ENCODE data around the gene LIMK1.

LIMK1 gene

GRCh38 chr7:74056096-74056915 is 27.3 kb upstream of the LIMK1 start:
- DNase-seq = no peak

DNA sequence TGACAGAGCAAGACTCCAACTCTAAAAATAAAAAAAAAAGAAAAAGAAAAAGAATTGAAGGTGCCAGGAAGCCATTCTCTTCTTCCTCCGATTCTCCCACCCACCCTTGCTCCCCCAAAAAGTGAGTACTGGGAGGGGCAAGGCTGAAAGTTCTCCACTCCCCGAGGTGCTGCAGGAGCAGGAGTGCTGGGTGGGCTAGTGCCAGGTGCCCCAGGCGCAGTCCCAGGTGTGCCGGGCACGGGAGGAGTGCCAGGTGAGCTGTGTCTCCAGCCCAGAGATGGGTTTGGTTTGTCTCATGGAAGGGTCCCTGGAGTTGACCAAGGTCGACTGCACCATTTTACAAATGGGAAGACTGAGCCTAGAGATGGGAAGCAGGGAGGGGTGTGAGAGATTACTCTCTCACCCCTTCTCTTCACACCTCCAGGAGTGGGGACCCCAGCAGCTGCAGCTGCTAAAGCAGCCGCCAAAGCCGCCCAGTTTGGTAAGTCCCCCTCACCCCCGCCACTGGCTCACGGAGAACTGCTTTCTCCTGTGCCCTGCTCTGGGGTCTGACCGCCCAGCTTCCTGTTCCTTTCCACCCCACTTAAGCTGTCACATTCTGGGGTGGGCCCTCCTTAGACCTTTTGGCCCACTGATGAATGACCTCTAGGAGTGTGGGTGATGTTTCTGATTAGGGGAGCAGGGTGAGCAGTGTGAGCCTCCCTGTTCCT is 26.2 kb upstream of the LIMK1 start:
- DNase-seq = no peak

- DNase-seq = no peak
Measured at GRCh38 chr7:74057987-74058386, 25.6 kb upstream of the LIMK1 start.

- DNase-seq = no peak
Measured at GRCh38 chr7:74058486-74058885, 25.1 kb upstream of the LIMK1 start.

DNA sequence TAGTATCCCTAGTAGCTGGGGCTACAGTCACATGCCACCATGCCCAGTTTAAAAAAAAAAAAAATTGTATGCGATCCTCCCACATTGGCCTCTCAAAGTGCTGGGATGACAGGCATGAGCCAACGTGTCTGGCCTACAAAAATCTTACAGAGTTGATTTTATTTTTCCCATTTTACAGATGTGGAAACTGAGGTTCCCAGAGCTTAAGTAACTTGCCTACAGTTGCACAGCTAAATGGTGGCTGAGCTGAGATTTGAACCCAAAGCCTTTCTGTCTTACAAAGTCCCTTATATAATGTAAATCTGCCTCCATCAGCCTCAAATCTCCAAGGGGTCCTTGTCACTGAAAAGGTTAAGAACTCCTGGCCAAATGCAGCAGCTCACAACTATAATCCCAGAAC is 24.6 kb upstream of the LIMK1 start:
- DNase-seq = no peak

DNA sequence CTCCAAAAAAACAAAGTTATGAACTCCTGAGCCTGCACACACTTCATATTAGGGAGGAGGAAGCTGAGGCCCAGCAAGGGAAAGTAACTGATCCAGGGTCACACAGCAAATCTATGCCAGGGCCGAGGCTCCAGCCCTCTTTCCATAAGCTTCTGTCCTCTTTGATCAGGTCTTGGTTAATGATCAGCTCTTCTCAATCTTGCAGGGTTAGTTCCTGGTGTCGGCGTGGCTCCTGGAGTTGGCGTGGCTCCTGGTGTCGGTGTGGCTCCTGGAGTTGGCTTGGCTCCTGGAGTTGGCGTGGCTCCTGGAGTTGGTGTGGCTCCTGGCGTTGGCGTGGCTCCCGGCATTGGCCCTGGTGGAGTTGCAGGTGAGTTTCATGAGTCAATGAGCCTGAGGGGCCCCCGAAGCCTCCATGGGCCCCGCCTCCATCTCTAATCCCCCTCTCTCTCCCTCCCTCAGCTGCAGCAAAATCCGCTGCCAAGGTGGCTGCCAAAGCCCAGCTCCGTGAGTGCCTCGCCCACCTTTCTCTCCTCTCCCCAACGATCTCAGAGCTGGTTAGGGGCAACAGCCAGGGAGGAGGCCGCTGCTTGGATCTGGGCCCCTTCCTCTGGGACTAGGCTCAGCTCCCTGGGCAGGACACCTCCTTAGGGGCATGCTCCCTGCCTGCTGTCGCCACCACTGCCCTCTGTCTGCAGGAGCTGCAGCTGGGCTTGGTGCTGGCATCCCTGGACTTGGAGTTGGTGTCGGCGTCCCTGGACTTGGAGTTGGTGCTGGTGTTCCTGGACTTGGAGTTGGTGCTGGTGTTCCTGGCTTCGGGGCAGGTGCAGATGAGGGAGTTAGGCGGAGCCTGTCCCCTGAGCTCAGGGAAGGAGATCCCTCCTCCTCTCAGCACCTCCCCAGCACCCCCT is 23.7 kb upstream of the LIMK1 start:
- DNase-seq = no peak

DNA sequence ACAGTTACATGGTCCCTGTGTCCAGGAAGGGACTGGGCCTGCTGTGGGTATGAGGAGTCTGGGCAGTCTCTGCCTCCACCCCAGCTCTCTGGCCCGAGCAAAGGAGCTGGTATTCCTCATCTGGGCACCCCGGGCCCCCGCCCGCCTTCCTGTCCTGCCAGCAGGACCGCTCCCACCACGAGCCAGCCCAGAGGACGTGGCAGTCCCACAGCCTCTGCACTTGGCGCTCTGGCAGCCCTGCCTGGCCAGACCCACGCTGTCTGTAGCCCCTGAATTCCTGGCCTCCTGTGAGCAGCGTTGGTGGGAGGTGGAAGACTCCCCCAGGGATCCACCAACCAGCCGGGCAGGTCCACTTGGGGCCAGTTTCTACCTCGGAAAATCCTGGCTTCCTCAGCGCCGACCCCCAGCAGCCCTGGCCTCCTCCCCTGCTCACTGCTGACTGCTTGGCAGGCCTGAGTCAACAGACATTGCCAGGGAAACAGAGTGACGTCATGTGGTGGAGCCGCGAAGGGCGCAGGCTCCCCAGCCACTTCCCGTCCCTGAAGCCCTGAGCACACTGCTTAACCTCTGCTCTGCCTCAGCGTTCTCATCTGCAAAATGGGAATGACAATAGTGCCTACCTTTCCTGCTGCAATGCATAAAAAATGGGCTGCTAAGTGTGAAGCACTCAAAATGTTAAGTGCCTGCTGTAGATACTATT is 21.6 kb upstream of the LIMK1 start:
- peak; percentile 71 to 80 for DNase-seq

- no peak for DNase-seq
Measured at GRCh38 chr7:74063223-74063641, 20.4 kb upstream of the LIMK1 start.

- no peak for DNase-seq
Measured at GRCh38 chr7:74063646-74064045, 20.0 kb upstream of the LIMK1 start.

- no peak for DNase-seq
Measured at GRCh38 chr7:74064696-74065095, 18.9 kb upstream of the LIMK1 start.

GRCh38 chr7:74066626-74067025 is 17.0 kb upstream of the LIMK1 start:
- DNase-seq = no peak

DNA sequence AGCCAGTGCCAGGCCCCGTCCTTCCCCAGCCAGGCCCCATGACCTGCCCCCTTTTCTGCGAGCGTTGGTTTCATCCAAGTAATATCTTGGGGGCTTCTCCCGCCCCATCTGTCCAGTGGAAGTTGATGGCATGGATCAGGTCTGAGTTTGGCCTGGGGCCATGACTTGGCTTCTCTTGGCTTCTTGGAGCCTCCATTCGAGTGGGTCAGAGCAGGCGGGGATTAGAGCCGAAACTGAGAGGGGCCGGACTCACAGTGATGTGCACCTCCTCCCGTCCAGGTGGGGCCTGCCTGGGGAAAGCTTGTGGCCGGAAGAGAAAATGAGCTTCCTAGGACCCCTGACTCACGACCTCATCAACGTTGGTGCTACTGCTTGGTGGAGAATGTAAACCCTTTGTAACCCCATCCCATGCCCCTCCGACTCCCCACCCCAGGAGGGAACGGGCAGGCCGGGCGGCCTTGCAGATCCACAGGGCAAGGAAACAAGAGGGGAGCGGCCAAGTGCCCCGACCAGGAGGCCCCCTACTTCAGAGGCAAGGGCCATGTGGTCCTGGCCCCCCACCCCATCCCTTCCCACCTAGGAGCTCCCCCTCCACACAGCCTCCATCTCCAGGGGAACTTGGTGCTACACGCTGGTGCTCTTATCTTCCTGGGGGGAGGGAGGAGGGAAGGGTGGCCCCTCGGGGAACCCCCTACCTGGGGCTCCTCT is 15.1 kb upstream of the LIMK1 start:
- DNase-seq = no peak

DNA sequence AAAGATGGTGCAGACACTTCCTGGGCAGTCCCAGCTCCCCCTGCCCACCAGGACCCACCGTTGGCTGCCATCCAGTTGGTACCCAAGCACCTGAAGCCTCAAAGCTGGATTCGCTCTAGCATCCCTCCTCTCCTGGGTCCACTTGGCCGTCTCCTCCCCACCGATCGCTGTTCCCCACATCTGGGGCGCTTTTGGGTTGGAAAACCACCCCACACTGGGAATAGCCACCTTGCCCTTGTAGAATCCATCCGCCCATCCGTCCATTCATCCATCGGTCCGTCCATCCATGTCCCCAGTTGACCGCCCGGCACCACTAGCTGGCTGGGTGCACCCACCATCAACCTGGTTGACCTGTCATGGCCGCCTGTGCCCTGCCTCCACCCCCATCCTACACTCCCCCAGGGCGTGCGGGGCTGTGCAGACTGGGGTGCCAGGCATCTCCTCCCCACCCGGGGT is 14.5 kb upstream of the LIMK1 start:
- DNase-seq = no peak

- DNase-seq = no peak
Measured at GRCh38 chr7:74069790-74070618, 13.6 kb upstream of the LIMK1 start.

- DNase-seq = no peak
Measured at GRCh38 chr7:74070619-74070921, 13.0 kb upstream of the LIMK1 start.

- DNase-seq = no peak
Measured at GRCh38 chr7:74071121-74071520, 12.5 kb upstream of the LIMK1 start.

DNA sequence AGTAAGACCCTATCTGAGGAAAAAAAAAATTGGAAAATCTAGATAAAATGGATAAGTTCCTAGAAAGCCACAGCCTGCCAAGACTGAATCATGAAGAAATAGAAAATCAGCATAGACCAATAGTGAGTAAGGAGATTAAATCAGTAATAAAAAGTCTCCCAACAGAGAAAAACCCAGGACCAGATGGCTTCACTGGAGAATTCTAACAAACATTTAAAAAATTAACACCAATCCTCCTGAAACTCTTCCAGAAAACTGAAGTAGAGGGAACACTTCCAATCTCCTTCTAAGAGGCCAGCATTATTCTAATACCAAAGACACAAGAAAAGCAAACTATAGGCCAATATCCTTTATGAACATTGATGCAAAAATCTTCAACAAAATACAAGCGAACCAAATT is 8.8 kb upstream of the LIMK1 start:
- no peak for DNase-seq

DNA sequence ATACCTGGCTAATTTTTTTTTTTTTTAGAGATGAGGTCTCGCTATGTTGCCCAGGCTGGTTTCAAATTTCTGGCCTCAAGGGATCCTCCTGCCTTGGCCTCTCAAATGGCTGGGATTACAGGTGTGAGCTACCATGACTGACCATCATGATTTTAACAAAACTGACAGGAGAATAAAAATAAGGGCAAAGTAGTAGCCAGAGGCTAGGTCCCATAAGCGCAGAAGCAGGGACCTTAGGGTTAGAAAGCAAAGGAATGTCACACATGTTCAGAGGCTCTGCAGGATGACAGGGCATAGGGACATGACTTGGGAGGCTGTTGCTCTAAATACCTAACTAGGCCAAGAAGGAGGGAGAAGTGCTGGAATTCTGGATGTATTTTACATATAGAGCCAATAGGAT is 5.1 kb upstream of the LIMK1 start:
- DNase-seq = no peak

- DNase-seq = no peak
Measured at GRCh38 chr7:74082770-74083116, 861 bp upstream of the LIMK1 start.

GRCh38 chr7:74083928-74084721 is 521 bp downstream of the LIMK1 start:
- DNase-seq = peak; percentile 24 to 51
